SU-DHL-6 (cell line): ENCODE results near the gene CARD19.

Experiments
- EZH2phosphoT487 ChIP-seq: fragments of 200-600 bp; sonication (generic), shearing (Covaris generic); conservative IDR thresholded peaks from 2 replicates; pipeline ENCODE4 v1.6.1; 2018; ENCODE audit warnings: mild to moderate bottlenecking, antibody characterized with exemption, low read length, moderate library complexity, mixed read lengths
- TF ChIP-seq, protein P1 (sequence below): fragments of 200-600 bp; sonication (generic); IDR thresholded peaks from one replicate; pipeline ENCODE4 v1.5.1; 2017; ENCODE audit warnings: antibody characterized with exemption, mild to moderate bottlenecking, low read length, moderate library complexity; ENCODE audit not compliant: insufficient read depth, poor library complexity, severe bottlenecking

- TF ChIP-seq, protein P1, sequence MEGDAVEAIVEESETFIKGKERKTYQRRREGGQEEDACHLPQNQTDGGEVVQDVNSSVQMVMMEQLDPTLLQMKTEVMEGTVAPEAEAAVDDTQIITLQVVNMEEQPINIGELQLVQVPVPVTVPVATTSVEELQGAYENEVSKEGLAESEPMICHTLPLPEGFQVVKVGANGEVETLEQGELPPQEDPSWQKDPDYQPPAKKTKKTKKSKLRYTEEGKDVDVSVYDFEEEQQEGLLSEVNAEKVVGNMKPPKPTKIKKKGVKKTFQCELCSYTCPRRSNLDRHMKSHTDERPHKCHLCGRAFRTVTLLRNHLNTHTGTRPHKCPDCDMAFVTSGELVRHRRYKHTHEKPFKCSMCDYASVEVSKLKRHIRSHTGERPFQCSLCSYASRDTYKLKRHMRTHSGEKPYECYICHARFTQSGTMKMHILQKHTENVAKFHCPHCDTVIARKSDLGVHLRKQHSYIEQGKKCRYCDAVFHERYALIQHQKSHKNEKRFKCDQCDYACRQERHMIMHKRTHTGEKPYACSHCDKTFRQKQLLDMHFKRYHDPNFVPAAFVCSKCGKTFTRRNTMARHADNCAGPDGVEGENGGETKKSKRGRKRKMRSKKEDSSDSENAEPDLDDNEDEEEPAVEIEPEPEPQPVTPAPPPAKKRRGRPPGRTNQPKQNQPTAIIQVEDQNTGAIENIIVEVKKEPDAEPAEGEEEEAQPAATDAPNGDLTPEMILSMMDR: no peak
- TF ChIP-seq EZH2phosphoT487: no peak
Measured at GRCh38 chr9:93115486-93116071, 19.6 kb downstream of the CARD19 start.
